Kidney glomerular epithelial cell (primary cell): Measurements from ENCODE around the gene HEYL.
"Not testable (repeated sequence)": the region's sequence is repeated elsewhere in the genome, so short reads cannot be mapped to it uniquely, and the experiment has no call there.

Source experiments
- DNase-seq: peaks from one replicate; lab custom pipeline; 2025; lab: John Stamatoyannopoulos, UW

Gene HEYL

DNA sequence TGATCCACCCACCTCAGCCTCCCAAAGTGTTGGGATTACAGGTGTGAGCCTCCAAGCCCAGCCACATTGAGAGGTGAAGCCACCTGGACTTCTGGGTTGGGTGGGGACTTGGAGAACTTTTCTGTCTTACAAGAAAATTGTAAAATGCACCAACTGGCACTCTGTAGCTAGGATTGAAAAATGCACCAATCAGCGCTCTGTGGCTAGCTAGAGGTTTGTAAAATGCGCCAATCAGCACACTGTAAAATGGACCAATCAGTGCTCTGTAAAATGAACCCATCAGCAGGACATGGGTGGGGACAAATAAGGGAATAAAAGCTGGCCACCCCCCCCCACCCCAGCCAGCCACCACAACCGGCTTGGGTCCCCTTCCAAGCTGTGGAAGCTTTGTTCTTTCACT is 35.8 kb downstream of the HEYL start:
- DNase-seq, result not testable (repeated sequence)

DNA sequence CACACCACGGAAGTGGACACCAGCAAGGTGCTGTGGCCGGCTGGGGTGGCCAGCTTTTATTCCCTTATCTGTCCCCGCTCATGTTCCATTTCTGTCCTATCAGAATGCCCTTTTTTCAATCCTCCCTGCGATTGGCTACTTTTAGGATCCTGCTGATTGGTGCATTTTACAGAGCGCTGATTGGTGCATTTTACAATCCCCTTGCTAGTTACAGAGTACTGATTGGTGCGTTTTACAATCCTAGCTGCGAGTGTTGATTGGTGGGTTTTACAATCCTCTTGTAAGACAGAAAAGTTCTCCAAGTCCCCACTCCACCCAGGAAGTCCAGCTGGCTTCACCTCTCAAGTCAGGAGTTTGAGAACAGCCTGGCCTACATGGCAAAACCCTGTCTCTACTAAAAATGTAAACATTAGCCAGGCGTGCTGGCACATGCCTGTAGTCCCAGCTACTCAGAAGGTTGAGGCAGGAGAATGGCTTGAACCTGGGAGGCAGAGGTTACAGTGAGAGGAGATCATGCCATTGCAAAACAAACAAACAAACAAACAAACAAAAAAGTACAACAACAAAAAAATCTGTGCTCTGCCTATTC is 37.7 kb downstream of the HEYL start:
- DNase-seq, result not testable (repeated sequence)

DNA sequence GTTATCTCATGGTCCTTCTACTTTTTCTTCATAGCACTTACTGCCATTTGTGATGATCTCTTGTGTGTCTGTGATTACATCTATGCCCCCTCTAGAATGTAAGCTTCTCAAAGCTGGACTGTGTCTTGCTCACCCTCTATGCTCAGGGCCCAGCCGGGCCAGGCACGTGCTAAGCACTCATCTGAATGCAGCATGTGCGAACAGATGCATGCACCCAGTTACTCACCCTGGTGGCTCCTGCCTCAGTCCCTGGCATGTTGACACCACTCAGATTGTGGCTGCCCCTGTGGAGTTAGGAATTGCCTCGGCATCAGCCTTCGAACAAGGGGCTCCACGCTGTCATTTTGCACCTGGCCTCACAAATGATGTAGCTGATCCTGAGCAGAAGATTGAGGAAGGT is 43.3 kb downstream of the HEYL start:
- no peak for DNase-seq

DNA sequence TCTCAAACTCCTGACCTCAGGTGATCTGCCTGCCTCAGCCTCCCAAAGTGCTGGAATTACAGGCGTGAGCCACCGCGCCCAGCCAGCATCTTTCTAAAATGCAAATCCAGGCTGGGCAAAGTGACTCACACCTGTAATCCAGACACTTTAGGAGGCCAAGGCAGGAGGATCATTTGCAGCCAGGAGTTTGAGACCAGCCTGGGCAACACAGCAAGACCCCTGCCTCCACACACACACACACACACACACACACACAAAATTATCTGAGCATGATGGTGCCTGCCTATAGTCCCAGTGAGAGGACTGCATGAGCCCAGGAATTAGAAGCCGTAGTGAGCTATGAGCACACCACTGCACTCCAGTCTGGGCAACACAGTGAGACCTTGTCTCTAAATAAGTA is 46.1 kb downstream of the HEYL start:
- DNase-seq, result no peak

DNA sequence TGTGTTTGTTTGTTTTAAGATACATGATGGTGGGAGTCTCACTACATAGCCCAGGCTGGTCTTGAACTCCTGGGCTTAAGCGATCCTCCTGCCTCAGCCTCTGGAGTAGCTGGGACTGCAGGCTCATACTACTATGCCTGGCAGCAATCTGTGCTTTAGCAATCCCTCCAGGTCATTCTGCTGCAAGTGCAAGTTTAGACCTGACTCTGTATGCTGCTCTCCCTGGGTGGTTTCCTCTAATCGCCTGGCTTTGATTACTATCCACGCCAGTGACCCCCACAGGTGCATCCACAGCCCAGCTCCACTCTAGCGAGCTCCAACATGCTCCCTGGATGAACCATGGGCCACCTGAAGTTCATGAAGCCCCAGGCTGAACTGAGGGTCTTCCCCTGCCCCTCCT is 47.4 kb downstream of the HEYL start:
- DNase-seq, result no peak

DNA sequence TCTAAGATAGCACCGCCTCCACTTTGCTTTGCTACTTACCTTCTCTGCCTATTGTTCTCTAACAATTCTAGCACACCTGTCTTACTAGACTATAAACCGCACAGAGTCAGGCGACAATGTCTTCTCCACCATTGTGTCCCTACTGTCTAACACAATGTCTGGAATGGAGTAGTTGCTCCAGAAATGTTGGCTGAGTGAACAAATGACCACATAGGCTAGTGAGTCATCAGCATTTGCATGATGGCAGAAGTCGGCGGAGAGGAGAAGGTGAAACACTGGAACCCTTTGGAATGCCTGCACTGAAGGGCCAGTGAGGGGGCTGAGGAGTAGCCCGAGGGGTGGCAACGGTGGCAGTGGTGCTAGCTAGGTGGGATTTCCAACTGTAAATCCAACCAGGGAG is 48.9 kb downstream of the HEYL start:
- DNase-seq, result no peak

DNA sequence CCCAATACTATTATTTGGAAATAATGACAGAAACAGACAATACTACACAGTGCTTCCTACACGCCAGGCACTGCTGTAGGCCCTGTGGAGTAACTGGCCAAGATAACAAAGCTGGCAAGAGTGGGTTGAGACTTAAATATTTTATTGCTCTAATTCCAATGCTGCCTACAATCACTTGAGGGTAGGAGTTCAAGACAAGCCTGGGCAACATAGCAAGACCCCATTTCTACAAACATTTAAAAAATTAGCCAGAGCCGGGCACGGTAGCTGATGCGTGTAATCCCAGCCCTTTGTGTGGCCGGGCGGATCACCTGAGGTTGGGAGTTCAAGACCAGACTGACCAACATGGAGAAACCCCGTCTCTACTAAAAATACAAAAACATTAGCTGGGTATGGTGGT is 53.5 kb downstream of the HEYL start:
- no peak for DNase-seq

DNA sequence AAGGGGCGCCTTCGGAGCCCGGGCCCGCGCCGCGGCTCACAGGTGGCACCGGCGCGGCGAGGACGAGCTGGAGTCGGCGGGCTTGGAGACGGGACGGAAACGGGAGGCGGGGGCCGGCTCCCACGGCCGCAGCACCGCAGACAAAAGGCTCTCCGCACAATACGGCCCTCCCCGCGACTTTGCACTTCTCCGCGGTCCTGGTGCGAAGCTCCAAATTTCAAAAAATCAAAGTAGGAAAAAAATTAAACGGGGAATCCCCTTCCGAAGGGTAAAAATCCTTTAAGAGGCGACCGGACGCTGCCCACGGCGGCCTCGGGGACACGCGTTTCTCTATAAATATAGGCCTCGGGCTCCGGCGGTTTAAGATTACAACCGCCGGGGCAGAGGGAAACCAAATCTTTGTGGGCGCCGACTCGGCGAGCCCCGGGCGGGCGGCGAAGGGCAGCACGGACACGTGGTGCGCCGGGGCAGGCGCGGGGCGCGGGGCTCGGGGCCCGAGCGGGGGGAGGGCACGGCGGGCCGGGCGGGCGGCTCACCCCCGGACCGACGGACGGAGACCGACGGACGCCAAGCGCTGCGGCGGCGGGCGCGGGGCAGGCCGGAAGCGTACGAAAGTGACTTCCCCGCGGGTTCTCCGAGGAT is 63.3 kb downstream of the HEYL start:
- no peak for DNase-seq

DNA sequence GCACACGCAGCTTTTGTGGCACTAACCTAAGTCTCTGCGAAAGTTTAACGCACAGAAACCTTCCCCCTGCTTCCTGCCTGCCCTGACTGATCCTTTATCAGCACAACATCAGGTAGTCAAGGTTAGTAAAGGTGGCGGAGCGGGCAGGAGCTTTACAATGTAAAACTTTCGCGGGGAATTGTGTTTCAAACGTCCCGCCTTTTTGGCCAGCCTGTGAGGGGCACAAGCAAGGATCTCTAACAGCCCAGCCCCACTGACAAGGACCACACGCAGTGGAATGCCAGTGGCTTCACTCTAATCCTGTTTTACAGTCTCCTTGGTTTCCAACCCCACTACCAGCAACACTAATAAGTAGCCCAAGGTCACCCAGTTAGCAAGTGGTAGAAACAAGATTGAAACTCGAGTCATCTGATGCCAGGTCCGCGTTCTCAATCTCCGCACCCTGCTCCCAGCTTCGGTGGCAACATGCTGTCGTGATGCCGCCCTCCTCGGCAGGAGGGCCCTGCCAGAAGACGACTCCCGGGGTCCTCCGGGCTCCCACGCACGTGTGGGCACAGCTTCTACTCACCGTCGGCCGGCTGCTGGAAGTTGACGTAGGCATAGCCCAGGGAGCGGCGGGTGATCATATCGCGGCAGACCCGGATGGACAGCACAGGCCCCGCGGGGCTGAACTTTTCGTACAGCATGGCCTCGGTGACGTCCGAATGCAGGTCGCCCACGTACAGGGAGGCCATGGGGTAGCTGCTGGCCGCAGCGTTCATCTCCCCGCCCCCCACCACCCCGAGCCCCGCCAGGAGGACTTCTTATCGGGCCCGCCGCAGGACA is 64.0 kb downstream of the HEYL start:
- no peak for DNase-seq

DNA sequence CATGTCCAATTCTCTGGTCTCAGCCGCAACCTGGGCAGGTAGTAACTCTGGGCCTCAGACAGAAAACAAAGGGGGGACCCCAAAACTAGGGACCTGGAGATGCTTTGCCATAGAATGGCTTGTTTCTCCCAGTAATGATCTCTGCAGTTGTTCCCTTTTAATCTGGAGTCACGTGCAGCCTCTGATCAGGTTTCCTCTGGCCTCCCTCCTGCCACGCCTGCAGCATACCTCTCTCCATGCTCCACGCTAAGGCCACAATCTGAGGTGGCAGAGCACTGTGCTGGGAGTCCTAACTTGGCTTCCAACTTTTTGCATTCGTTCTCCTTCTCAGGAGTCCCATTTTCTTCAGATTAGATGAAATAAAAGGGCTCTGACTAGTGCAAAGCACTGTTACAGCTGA is 64.8 kb downstream of the HEYL start:
- no peak for DNase-seq
